MV-4-11 (cell line): ENCODE measurements around the gene SKP1.

Experiments used
- DNase-seq: peaks from one replicate; lab custom pipeline; 2025; lab: John Stamatoyannopoulos, UW

SKP1 gene

GRCh38 chr5:134143944-134144941 lies 32.5 kb downstream of the SKP1 start:
- DNase-seq = no peak

DNA sequence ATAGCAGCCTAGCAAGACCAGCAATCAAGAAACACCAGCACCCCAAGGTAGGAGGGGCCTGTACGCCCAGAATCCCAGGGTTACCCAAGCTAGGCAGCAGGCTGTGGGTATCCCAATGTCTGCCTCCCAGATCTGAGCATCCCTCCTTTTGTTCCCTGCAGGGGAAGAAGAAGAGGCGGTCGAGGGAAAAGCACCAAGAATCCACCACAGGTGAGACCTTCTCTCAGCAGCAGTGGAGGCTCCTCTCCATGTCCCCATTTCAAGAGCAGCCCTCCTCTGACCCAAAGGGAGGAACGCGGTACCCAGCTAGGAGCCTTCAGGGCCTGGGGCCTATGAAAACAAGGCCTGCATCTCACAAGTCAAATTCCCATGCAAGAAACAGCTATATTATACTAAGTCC lies 33.3 kb downstream of the SKP1 start:
- no peak for DNase-seq

- DNase-seq = no peak
Observed at GRCh38 chr5:134142806-134143205, 33.9 kb downstream of the SKP1 start.

DNA sequence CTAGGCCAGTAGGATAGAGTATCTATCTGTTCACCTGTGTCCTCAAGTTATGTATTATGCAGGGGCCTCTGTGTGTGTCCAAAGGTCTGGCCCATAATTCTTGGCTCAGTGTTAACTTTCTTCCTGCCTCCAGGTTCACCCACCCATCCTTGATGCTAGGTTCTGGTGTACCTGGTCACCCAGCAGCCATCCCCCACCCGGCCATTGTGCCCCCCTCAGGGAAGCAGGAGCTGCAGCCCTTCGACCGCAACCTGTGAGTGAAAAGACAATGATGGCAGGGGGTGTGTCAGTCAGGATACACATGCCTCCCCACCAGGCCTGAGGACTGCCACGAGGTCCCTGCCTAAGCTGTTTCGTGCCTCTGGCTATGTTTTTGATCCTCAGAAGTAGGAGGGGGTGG lies 34.7 kb downstream of the SKP1 start:
- no peak for DNase-seq

DNA sequence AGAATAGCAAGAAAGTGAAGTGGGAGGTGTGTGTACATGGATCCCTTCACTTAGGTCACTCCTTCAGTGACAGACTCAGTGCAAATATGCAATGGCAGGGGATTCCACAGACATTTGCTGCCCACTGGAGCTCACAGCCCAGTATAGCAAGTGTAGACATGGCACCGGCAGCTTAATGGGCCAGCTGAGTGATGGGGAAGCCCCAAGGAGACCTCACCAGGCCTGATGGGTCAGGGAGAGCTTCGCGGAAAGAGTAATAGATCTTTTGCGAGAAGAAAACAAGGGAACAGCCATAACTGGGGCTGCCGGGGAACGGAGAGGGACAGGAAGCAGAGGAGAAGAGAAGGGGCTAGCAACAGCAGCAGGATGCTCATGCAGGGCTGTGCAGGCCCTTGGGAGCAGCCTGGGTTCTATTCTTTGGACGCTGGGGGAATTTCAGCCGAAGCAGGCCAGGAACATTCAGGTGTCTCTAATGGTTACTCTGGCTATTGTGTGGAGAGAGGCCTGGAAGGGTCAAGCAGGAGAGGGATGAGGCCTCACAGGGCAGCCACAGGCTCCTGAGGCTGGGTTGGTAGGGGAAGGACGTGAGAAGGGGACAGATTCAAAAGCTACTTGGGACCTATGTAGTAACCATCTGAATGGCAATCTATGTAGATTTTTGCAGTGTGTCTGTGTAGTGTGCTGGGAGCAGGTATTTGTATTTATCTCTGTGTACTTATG lies 35.3 kb downstream of the SKP1 start:
- DNase-seq = no peak

GRCh38 chr5:134140530-134141201 lies 36.1 kb downstream of the SKP1 start:
- peak; percentile 67 for DNase-seq

DNA sequence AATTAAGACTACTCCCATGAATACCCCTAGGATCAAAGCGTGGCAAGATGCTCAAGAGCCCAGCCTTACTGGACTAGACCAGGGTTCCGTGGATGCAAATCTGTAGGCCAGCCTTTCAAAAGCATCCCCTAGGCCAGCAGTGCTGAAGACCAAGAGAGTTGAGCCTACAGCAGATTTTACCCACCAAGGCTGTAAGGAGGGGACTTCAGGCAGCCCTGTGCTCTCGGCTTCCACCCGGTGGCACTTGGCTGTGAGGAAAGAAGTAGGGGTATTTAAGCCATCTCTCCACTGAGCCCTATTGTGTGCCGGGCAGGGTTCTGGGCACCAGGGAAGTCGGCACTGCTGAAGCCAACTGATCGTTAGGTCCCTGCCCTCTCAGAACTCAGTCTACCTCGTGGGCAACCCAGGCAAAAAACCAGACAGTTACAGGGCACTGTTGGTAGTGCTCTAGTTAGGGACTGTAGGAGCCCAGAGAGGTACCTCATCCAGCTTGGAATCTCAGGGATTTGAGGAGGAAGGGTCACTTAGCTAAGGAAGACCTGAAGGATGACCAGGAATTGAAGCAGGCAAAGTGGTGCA lies 36.8 kb downstream of the SKP1 start:
- DNase-seq = no peak

DNA sequence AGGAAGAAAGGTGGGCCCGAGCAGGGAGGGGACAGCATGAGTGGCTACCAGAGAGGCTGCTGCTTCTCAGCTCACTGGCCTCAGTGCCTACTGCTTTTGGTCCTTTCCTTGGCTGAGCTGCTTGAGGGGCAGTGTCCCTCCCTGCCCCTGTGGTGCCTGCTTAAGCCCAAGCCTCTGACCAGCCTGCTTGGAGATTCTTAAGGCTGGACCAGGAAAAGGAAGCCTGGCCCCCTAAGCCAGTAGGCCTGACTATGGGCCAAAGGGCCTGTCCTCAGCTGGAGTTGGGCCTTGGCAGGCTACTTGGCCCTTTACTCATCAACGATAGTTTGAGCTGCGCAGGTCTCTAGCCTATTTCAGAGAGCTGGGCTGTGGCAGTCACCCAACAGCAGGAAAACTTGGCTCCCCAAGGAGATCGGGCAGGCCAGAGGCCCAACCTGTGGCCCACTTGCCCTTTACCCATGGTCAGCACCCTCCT lies 37.3 kb downstream of the SKP1 start:
- DNase-seq = no peak

DNA sequence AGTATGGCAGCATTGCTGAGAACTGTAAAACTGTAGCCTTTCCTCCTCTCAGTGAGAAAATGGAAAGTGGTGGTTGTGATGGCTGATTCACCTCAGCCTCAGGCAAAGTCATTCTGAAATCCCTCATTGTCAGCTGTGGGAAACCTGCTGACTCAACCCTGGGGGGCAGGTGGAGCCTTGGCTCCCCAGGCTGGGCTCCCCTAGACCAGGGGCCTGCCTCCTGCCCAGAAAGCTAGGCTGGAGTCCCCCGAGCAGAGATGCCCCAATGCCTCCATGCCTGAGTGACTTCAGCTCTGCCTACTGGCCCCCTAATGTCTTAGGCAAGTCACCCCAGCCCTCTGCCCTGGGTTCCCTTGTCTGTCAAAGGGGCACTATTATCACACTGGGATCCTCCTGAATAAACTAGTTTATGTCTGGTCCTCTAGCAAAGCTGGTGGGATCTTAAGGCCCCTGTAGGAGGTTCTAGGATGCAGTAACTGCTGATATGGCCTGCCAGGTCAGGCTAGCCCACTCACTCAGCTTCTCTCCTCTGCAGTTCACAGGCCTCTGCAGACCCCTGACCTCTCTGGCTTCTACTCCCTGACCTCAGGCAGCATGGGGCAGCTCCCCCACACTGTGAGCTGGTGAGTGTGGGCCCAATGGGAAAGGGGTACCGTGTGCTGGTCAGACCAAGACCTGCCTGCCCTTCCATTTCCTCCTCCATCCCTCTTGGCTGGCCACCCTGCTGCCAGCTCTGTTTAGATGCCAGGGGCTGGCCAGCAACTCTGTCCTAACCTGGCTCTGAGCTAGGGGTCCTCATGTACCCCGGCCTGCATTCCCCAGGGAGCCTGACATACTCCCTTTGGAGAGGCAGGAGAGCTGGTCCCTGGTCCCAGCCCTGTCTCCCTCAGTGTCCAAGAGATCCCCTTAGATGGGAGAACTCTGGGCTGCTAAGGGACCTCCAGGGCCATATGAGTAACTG lies 38.1 kb downstream of the SKP1 start:
- DNase-seq = no peak

DNA sequence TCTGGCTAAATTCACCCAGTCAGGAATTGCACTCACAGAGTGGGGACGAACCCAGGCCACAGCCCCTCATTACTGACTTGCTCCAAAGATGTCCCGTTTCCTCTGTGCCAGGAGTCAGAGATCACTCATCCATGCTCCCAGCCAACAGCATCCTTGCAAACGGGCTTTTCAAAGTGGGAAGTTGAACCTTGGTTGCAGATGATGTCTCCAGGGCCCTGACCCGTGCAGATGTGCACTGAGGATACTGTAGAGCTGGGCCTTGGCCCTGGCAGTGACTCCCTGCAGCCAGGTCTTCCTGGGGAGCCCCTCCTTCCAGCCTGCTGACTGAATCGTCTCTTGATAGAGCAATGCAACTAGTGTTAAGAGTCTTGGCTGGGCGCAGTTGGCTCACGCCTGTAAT lies 40.0 kb downstream of the SKP1 start:
- DNase-seq = no peak

DNA sequence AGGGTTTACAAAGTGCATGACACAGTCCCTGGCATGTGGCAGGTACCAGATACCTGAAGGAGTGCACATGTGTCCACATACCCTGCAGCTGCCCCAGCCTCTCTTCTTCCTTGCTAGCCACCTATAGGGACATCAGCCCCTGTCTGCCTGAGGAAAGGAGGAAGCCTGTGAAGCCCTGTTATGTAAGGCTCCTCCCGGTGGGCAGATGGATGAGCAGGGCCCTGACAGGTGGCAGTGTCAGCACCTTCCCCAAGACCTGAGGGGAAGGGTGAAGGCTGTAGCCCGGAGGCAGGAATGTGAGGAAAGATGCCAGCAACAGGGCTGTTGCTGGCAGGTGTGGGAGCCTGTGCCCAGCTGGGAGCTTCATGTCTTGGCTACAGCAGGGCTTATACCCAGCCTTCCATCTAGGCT lies 40.5 kb downstream of the SKP1 start:
- no peak for DNase-seq

DNA sequence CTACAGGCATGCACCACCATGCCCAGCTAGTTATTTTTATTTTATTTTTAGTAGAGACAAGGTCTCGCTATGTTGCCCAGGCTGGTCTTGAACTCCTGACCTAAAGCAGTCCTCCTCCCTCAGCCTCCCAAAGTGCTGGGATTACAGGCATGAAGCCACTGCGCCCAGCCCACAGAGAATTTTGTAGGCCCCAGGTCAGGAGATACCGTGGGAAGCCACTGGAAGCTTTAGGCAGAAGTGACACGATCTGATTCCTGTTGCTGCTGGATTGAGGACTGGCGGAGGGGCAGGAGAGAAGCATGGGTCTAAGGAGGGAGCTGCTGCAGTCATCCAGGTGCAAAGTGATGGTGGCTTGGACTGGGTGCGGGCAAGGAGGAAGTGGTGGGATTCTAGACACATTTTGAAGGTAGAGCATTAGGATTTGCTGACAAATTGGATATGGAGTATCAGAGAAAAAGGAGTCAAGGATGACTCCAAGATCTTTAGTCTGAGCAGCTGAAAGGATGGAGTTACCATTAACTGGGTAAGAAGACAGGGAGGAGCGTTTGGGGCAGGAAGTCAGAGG lies 41.6 kb downstream of the SKP1 start:
- DNase-seq = no peak

DNA sequence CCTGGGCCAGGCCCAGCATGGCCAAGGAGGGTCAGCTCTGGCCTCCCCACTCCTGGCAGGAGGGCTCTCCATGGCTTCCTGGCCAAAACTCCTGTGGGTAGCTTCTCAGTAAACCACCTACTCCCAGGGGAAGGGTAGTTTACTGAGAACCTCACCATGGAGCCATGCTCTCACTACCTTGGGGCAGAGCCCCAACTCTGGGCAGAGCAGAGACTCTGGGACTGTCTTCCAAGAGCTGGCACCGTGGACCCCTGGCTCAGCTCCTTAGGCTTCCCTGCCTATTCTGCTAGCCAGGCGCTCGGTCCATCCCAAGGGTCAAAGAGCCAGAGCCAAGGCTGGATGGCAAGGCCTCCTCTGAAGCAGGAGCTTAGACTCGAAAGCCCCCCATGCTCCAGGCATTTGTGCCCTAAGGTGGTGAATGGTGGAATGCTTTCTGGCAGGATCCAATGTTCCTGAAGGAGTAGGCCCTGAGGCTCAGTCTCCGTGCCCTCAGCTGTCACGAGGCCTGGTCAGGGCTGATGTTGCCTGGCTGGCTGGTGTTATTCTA lies 42.7 kb downstream of the SKP1 start:
- no peak for DNase-seq

- no peak for DNase-seq
Observed at GRCh38 chr5:134133188-134133994, 43.4 kb downstream of the SKP1 start.

DNA sequence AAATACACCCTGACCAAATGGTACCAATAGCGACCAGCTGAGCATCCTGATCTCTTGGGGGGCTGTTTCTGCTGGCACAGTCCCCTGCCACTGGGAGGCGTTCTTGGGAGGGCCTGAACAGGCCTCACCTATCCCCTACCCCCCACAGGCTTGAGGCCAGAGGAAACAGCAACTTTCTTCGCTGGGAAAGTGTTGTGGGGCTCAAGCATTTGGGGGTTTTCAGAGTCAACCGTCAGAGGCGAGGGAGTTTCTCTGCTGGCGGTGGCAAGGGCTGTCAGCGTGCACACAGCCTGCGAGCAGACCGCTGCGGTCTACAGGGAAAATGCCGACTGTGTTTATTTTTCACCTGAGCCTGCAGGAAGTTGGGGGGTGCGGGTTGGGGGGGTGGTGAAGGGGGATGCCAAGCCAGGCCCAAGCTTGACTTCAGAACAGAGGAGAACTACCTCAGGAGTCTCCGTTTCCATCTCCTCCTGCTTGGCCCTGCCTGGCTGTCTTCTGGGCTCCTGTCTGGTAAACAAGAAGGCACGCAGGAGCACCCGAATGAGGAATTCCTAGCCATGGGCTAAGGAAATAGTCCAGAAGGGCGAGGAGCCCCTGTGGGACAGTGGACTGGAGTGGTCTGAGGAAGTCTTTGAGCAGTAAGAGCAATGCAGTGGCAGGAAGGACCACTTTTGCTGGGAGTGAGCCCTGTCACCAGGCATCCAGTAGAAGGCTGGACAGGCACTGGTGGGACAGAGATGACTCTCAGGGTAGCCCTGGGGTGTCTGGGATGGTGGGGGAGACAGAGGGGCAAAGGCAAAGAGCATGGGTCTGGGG lies 44.2 kb downstream of the SKP1 start:
- no peak for DNase-seq

- DNase-seq = no peak
Observed at GRCh38 chr5:134131578-134132350, 45.0 kb downstream of the SKP1 start.

DNA sequence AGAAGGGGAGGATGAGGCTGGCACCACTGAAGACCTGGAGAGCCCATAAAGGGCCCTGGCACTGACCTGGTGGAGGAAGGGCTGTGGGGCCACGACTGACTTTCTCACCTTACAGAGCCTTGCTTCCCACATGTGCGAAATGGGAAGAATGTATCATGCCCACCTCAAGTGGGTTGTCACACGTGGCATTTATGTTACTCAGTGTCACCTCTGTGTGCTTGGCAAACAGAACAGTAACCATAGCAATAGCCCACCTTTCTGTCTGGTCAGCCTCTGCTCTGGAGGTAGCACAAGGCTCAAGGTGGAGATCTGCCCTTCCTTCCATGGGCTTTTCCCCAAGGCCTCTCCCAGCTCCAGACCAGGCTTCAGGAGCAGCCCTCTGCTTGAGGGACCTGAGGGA lies 45.6 kb downstream of the SKP1 start:
- no peak for DNase-seq
